Small intestine (tissue), 7 donors: ENCODE results near the gene ITGB6. TPM values are rescaled to one million over a fixed set of nuclear protein-coding genes. Genes with fewer than 3 reads are reported as not detected.

ENCODE experiments used
- DNase-seq, 2 donors: peaks; one replicate each; pipeline versions ENCODE4 v3.0.0 to v3.0.0-alpha.2; 2013
- FAIRE-seq: peaks from 2 replicates; lab custom pipeline; 2012; peaks lifted over from hg19 to GRCh38; lab: Jason Lieb, UNC
- H3K27ac ChIP-seq, 3 donors: one replicate each; pipeline ENCODE4 v1.5.1; 2013; ENCODE audit warnings: low read length in 2 of 3, mild to moderate bottlenecking in 2 of 3, control low read depth in 1 of 3, inconsistent platforms in 1 of 3, low read depth in 1 of 3, moderate library complexity in 1 of 3
- H3K27me3 ChIP-seq, 3 donors: one replicate each; pipeline ENCODE4 v1.6.1; 2013; ENCODE audit warnings: low read length in 3 of 3, inconsistent platforms in 1 of 3; ENCODE audit not compliant: control insufficient read depth in 3 of 3, insufficient read depth in 3 of 3
- H3K36me3 ChIP-seq, 3 donors: one replicate each; pipeline ENCODE4 v1.6.1; 2013; ENCODE audit warnings: low read length in 3 of 3, inconsistent platforms in 1 of 3, low read depth in 1 of 3, mild to moderate bottlenecking in 1 of 3, moderate library complexity in 1 of 3; ENCODE audit not compliant: control insufficient read depth in 3 of 3, insufficient read depth in 2 of 3
- H3K4me1 ChIP-seq, 3 donors: one replicate each; pipeline ENCODE4 v1.6.1; 2013; ENCODE audit warnings: low read length in 2 of 3, inconsistent platforms in 1 of 3, low read depth in 1 of 3, mild to moderate bottlenecking in 1 of 3, moderate library complexity in 1 of 3; ENCODE audit not compliant: control insufficient read depth in 3 of 3, insufficient read depth in 2 of 3
- H3K4me3 ChIP-seq, 3 donors: one replicate each; pipeline ENCODE4 v1.5.1; 2013; ENCODE audit warnings: low read length in 3 of 3, control low read depth in 1 of 3, inconsistent platforms in 1 of 3, low read depth in 1 of 3, mild to moderate bottlenecking in 1 of 3, moderate library complexity in 1 of 3
- H3K9me3 ChIP-seq, 2 donors: one replicate each; pipeline ENCODE4 v1.6.1; 2013; ENCODE audit warnings: low read depth in 1 of 2, low read length in 1 of 2; ENCODE audit not compliant: control insufficient read depth in 2 of 2, insufficient read depth in 1 of 2
- WGBS, 3 donors: extraction: QIAGEN DNeasy Blood & Tissue Kit; methylation state at CpG; one replicate each; pipeline ENCODE4 v1.1.7; 2013; 5-methylcytosine and 5-hydroxymethylcytosine counted together
- polyA plus RNA-seq, 4 donors: library from polyadenylated mRNA; stranded (reverse) in 3 of 4; unstranded in 1 of 4; fragments of 200-250 nt in 3 of 4; fragments of 120-200 nt in 1 of 4; gene quantifications; one replicate each; pipeline versions ENCODE4 v1.2.1 to v1.2.3, GENCODE V29; 2013
- donor health status: healthy with polysubstance abuse.
- donor health status: control.
- donor health status: control.
- donor health status: Bipolar disorder and iron deficiency.
- donor health status: healthy.

The ITGB6 gene
- polyA plus RNA-seq, 4 donors: 3.0 to 14.2 (median 4.8) TPM

GRCh38 chr2:160111951-160112798 is 87.9 kb downstream of the ITGB6 start:
- DNase-seq: no peak
- no peaks in the 10 kb centered on the region for H3K9me3 ChIP-seq
- no peaks in the 10 kb centered on the region for H3K4me1 ChIP-seq
- H3K36me3 ChIP-seq: peaks cover 0 to 13% (median 0%) of the 10 kb centered on the region in 3 donors
- no peak overlapping the region for H3K4me3 ChIP-seq
- WGBS, 3 donors: 79 to 84% (median 82%) methylated on average over 8 of the region's 8 CpGs
- FAIRE-seq: no peak
- no peaks in the 10 kb centered on the region for H3K27me3 ChIP-seq
- H3K27ac ChIP-seq: no peak overlapping the region

DNA sequence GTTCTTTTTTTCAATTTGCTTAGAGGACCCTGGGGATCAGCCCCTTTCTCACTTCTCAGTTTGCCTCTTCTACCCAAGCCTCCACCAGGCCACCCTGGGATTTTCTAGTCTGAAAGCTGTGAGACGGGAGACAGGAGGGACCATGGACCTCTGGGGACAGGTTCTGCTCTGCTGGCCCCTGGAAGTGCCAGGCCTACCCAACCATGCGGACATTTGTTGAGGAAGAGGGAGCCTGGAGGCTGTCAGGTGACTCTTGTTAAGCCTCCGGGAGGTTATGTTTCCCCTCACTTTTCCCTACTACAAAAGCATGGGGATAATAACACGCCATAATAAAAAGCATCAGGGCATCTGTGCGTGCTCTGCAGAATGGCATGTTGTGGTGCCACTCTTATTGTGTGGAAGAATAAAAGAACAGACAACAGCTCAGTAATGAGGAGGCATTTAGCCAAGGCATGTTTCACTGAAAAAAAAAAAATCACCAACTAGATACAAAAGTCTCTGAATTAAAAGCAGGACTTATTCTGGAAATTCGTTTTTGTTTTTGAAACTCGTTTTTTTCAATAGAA is 89.3 kb downstream of the ITGB6 start:
- Histone ChIP-seq H3K27ac (no peak overlapping the region), H3K9me3 (no peaks in the 10 kb centered on the region), H3K27me3 (no peaks in the 10 kb centered on the region), H3K36me3 (peaks cover 0 to 16% (median 0%) of the 10 kb centered on the region in 3 donors), H3K4me1 (no peaks in the 10 kb centered on the region), H3K4me3 (no peak overlapping the region)
- DNase-seq (no peak), FAIRE-seq (no peak)
- 83 to 89% (median 86%) methylated on average over 7 of the region's 7 CpGs for WGBS, 3 donors

GRCh38 chr2:160109939-160110673 is 90.0 kb downstream of the ITGB6 start:
- no peaks in the 10 kb centered on the region for H3K4me1 ChIP-seq
- H3K9me3 ChIP-seq: no peaks in the 10 kb centered on the region
- H3K4me3 ChIP-seq: no peak overlapping the region
- 44 to 51% (median 47%) methylated on average over 8 of the region's 8 CpGs for WGBS, 3 donors
- FAIRE-seq (no peak), DNase-seq (peak; percentile 77 to 80)
- H3K27me3 ChIP-seq: no peaks in the 10 kb centered on the region
- H3K27ac ChIP-seq: no peak overlapping the region
- peaks cover 0 to 16% (median 0%) of the 10 kb centered on the region in 3 donors for H3K36me3 ChIP-seq

- Histone ChIP-seq H3K4me3 (no peak overlapping the region), H3K9me3 (no peaks in the 10 kb centered on the region), H3K27ac (no peak overlapping the region), H3K27me3 (no peaks in the 10 kb centered on the region), H3K36me3 (peaks cover 0 to 16% (median 0%) of the 10 kb centered on the region in 3 donors), H3K4me1 (no peaks in the 10 kb centered on the region)
- no peak for FAIRE-seq
- 91 to 95% (median 92%) methylated on average over 3 of the region's 3 CpGs for WGBS, 3 donors
- no peak for DNase-seq
These were observed 90.8 kb downstream of the ITGB6 start for GRCh38 chr2:160109243-160109642.

DNA sequence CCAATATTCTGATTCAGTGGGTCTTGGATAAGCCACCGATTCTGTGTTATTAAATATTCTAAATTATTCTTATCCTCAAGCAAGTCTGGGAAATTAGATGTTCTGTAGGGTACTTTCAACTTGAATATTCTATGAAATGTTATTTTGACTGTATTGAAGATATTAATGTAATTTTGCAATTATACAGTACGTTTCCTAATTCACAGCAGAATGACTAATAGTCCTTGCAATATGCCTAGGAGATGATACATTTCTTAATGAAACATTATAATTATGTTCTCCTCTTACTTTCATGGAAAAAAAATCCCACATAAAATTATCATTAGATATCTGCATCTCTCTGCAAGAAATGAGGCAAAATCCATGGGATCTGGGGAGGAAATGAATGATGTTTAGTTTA is 91.4 kb downstream of the ITGB6 start:
- no peak for DNase-seq
- Histone ChIP-seq H3K36me3 (peaks cover 0 to 16% (median 0%) of the 10 kb centered on the region in 3 donors), H3K4me3 (no peak overlapping the region), H3K9me3 (no peaks in the 10 kb centered on the region), H3K4me1 (no peaks in the 10 kb centered on the region), H3K27me3 (no peaks in the 10 kb centered on the region), H3K27ac (no peak overlapping the region)
- 49 to 63% (median 56%) methylated on average over 2 of the region's 2 CpGs for WGBS, 3 donors
- no peak for FAIRE-seq

- no peak for DNase-seq
- Histone ChIP-seq H3K36me3 (peaks cover 0 to 11% (median 0%) of the 10 kb centered on the region in 3 donors), H3K27ac (no peak overlapping the region), H3K4me3 (no peak overlapping the region), H3K4me1 (no peaks in the 10 kb centered on the region), H3K27me3 (peaks cover 0 to 2% (median 0%) of the 10 kb centered on the region in 3 donors), H3K9me3 (no peaks in the 10 kb centered on the region)
- WGBS, 3 donors: 44 to 66% (median 63%) methylated on average over 1 of the region's 1 CpG
- no peak for FAIRE-seq
These were observed 94.7 kb downstream of the ITGB6 start for GRCh38 chr2:160105366-160105765.

DNA sequence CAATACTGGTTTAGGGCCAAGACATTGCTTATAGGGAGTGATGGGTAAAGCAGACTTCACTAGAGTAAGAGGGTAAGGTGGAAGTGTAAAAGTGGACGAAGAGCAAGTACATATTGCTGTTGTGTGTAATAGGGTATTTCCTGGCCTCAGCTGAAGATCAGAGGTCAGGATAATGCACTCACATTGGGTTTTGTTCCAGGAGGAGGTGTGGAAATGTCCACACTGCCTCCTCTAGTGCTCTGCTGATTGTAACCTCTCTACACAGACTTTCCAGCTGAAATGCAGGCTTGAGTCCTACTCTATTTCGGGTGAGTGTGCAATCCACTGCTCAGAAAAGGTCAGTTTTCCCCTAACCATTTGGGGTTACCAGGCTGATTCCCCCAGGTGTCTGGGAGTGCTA is 96.0 kb downstream of the ITGB6 start:
- H3K4me3 ChIP-seq: no peak overlapping the region
- FAIRE-seq: no peak
- 40 to 61% (median 54%) methylated on average over 2 of the region's 2 CpGs for WGBS, 3 donors

DNA sequence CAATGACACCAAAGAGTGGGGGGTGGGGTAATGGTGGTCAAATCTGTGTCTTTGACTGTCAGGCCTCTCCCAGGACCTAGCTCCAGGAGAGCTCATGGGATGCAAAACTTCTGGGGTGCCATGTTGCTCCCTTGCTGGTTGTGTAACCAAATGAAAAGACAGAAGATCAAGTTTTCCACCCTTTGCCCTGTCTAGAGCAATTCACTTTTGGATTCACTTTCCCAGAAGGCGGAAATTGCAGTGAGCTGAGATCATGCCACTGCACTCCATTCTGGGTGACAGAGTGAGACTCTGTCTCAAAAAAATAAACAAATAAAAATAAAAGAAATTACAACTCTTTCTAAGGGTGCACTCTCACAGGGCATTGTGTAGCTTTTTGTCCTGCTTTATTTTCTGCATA is 102.7 kb downstream of the ITGB6 start:
- no peaks in the 10 kb centered on the region for H3K27me3 ChIP-seq
- DNase-seq (peak; percentile 73 to 84), FAIRE-seq (no peak)
- H3K4me3 ChIP-seq: no peak overlapping the region
- H3K9me3 ChIP-seq: peaks cover 0 to 9% of the 10 kb centered on the region in 2 donors
- H3K36me3 ChIP-seq: peaks cover 0 to 5% (median 0%) of the 10 kb centered on the region in 3 donors
- H3K27ac ChIP-seq: peak overlapping the region in 2 of 3 donors; percentile 49 to 66
- 25 to 69% (median 47%) methylated on average over 1 of the region's 1 CpG for WGBS, 3 donors
- H3K4me1 ChIP-seq: peaks cover 0 to 2% (median 0%) of the 10 kb centered on the region in 3 donors

More for the DNA sequence above, 96.0 kb downstream of the ITGB6 start:
- peaks cover 0 to 10% (median 0%) of the 10 kb centered on the region in 3 donors for H3K36me3 ChIP-seq
- DNase-seq: no peak
- H3K4me1 ChIP-seq: no peaks in the 10 kb centered on the region
- no peaks in the 10 kb centered on the region for H3K9me3 ChIP-seq
- H3K27me3 ChIP-seq: peaks cover 0 to 2% (median 0%) of the 10 kb centered on the region in 3 donors
- no peak overlapping the region for H3K27ac ChIP-seq
